HepG2 (cell line): Measurements from ENCODE around the gene TBCCD1. TPM values are rescaled to one million over a fixed set of nuclear protein-coding genes. Genes with fewer than 3 reads are reported as not detected.

Experiments used
- ATAC-seq: fragments of 200-7000 bp; cut with Tn5 transposase; 3 replicates; pipeline ENCODE4 v1.9.1; 2020; ENCODE audit warnings: mild to moderate bottlenecking, moderate library complexity
- BruUV-seq: library from RNA; stranded (reverse); fragments of 400-500 nt; replicated peaks from 2 replicates; lab custom pipeline; 2021; lab: Mats Ljungman, UMichigan
- CTCF ChIA-PET: fragments of 300-600 bp; formaldehyde crosslinking; extraction: SDS; loops from one replicate; lab custom pipeline; 2021; ENCODE audit warnings: low total read pairs, inconsistent platforms, low intra/inter-chr PET ratio; lab: Yijun Ruan, JAX
- POLR2A ChIA-PET: fragments of 350-600 bp; sonication (Branson Sonifier 250); formaldehyde crosslinking; loops from one replicate; lab custom pipeline; 2020; ENCODE audit warnings: antibody characterized with exemption, inconsistent platforms; lab: Yijun Ruan, JAX
- DNase-seq: peaks from one replicate; pipeline ENCODE4 v3.0.0-alpha.2; 2015; ENCODE audit warnings: low spot score
- FAIRE-seq: peaks from 3 replicates; lab custom pipeline; 2011; peaks lifted over from hg19 to GRCh38; lab: Jason Lieb, UNC
- H2AFZ ChIP-seq: one replicate; pipeline ENCODE4 v1.6.1; 2011; ENCODE audit warnings: low read length, inconsistent platforms
- H3K27ac ChIP-seq: fragments of 300-600 bp; 3 replicates; pipeline ENCODE4 v1.8.0; 2011; ENCODE audit warnings: mixed run types, mild to moderate bottlenecking, mixed read lengths, low read length, inconsistent platforms; ENCODE audit not compliant: insufficient read depth; ENCODE audit errors: extremely low read length
- H3K27me3 ChIP-seq, 2 experiments: fragments of 200-600 bp in 1 of 2; 2 replicates in 1 of 2; 3 replicates in 1 of 2; pipeline versions ENCODE4 v1.6.0 to v1.8.0; 2011; ENCODE audit warnings: low read length in 2 of 2, mild to moderate bottlenecking in 2 of 2, moderate library complexity in 2 of 2, inconsistent platforms in 1 of 2; ENCODE audit not compliant: insufficient read depth in 2 of 2, control insufficient read depth in 1 of 2
- H3K36me3 ChIP-seq, 2 experiments: fragments of 200-600 bp in 1 of 2; replicated peaks in 1 of 2; 2 replicates in 1 of 2; 3 replicates in 1 of 2; pipeline versions ENCODE4 v1.5.1 to v1.8.0; 2011; ENCODE audit warnings: low read length in 2 of 2, inconsistent platforms in 1 of 2; ENCODE audit not compliant: insufficient read depth in 2 of 2, control insufficient read depth in 1 of 2
- H3K4me1 ChIP-seq: 2 replicates; pipeline ENCODE4 v1.5.1; 2012; ENCODE audit warnings: low read length, inconsistent platforms; ENCODE audit not compliant: insufficient read depth
- H3K4me2 ChIP-seq: 2 replicates; pipeline ENCODE4 v1.6.0; 2011; ENCODE audit warnings: low read depth, low read length, inconsistent platforms
- H3K4me3 ChIP-seq, 3 experiments: fragments of 200-600 bp in 1 of 3; sonication (generic), shearing (Covaris generic) in 1 of 3; replicated peaks in 1 of 3; 2 replicates each; pipeline ENCODE4 v1.5.1; 2011 to 2016; ENCODE audit warnings: low read length in 3 of 3, inconsistent platforms in 2 of 3, low read depth in 2 of 3, mild to moderate bottlenecking in 2 of 3, control low read depth in 1 of 3, mixed read lengths in 1 of 3; ENCODE audit not compliant: insufficient read depth in 1 of 3
- H3K79me2 ChIP-seq: one replicate; pipeline ENCODE4 v1.6.1; 2011; ENCODE audit warnings: low read length, inconsistent platforms; ENCODE audit not compliant: insufficient read depth
- H3K9ac ChIP-seq: 2 replicates; pipeline ENCODE4 v1.6.0; 2011; ENCODE audit warnings: mild to moderate bottlenecking, low read depth, low read length, inconsistent platforms; ENCODE audit not compliant: insufficient read depth
- H3K9me3 ChIP-seq: 2 replicates; pipeline ENCODE4 v1.5.1; 2012; ENCODE audit warnings: mild to moderate bottlenecking, low read length
- H4K20me1 ChIP-seq: 2 replicates; pipeline ENCODE4 v1.6.0; 2011; ENCODE audit warnings: inconsistent platforms, mild to moderate bottlenecking, low read length, moderate library complexity; ENCODE audit not compliant: insufficient read depth
- BRCA1 ChIP-seq: sonication (generic); formaldehyde crosslinking; IDR thresholded peaks from 2 replicates; pipeline ENCODE4 v1.4.0; 2020; ENCODE audit warnings: missing genetic modification reagents
- HCFC1 ChIP-seq: fragments of 150-350 bp; IDR thresholded peaks from 2 replicates; pipeline ENCODE4 v1.6.1; 2014; ENCODE audit warnings: low read depth, low read length
- HMG20B ChIP-seq: conservative IDR thresholded peaks from 2 replicates; pipeline ENCODE4 v1.6.1; 2016; ENCODE audit warnings: missing genetic modification reagents, missing compliant biosample characterization
- HNRNPUL1 ChIP-seq: fragments of 200-400 bp; formaldehyde crosslinking; IDR thresholded peaks from 2 replicates; pipeline ENCODE4 v1.6.1; 2017; ENCODE audit warnings: low read depth, mild to moderate bottlenecking, low read length, moderate library complexity
- IKZF1 ChIP-seq: fragments of 450-650 bp; IDR thresholded peaks from 2 replicates; pipeline ENCODE4 v1.7.1; 2016
- IRX3 ChIP-seq: sonication (generic); formaldehyde crosslinking; IDR thresholded peaks from 2 replicates; pipeline ENCODE4 v1.8.1; 2023; ENCODE audit warnings: mild to moderate bottlenecking, low read depth, missing genetic modification reagents, borderline replicate concordance
- KDM6A ChIP-seq: IDR thresholded peaks from 2 replicates; pipeline ENCODE4 v1.6.1; 2016; ENCODE audit warnings: low read depth
- NR2C2 ChIP-seq: sonication (generic); formaldehyde crosslinking; IDR thresholded peaks from 2 replicates; pipeline ENCODE4 v1.4.0; 2020; ENCODE audit warnings: missing genetic modification reagents, mild to moderate bottlenecking, moderate library complexity, borderline replicate concordance
- POLR2AphosphoS5 ChIP-seq: IDR thresholded peaks from 2 replicates; pipeline ENCODE4 v1.6.1; 2012; ENCODE audit warnings: low read depth, low read length
- REXO4 ChIP-seq: sonication (generic); formaldehyde crosslinking; IDR thresholded peaks from 2 replicates; pipeline ENCODE4 v1.8.0; 2022; ENCODE audit warnings: missing genetic modification reagents, mild to moderate bottlenecking, borderline replicate concordance
- SATB2 ChIP-seq: sonication (generic); formaldehyde crosslinking; IDR thresholded peaks from 2 replicates; pipeline ENCODE4 v1.5.0; 2020; ENCODE audit warnings: missing genetic modification reagents
- SIX4 ChIP-seq: sonication (generic); formaldehyde crosslinking; IDR thresholded peaks from 2 replicates; pipeline ENCODE4 v1.4.0; 2020; ENCODE audit warnings: missing genetic modification reagents
- SRSF9 ChIP-seq: fragments of 200-400 bp; formaldehyde crosslinking; IDR thresholded peaks from 2 replicates; pipeline ENCODE4 v1.6.1; 2018; ENCODE audit warnings: borderline replicate concordance, mild to moderate bottlenecking, low read depth, low read length; ENCODE audit not compliant: insufficient read depth, poor library complexity, severe bottlenecking
- TCF7L2 ChIP-seq: IDR thresholded peaks from 2 replicates; pipeline ENCODE4 v1.6.1; 2011; ENCODE audit warnings: mild to moderate bottlenecking, low read depth, low read length, moderate library complexity
- TSC22D2 ChIP-seq: sonication (generic); formaldehyde crosslinking; IDR thresholded peaks from 2 replicates; pipeline ENCODE4 v1.5.1; 2020; ENCODE audit warnings: missing genetic modification reagents, mild to moderate bottlenecking, borderline replicate concordance
- XRCC5 ChIP-seq: fragments of 200-400 bp; formaldehyde crosslinking; optimal IDR thresholded peaks from 2 replicates; pipeline ENCODE3; 2017; ENCODE audit warnings: mild to moderate bottlenecking, low read length
- ZBTB26 ChIP-seq: IDR thresholded peaks from 2 replicates; pipeline ENCODE4 v1.6.1; 2016; ENCODE audit warnings: missing compliant biosample characterization, missing genetic modification reagents, borderline replicate concordance
- ZNF3 ChIP-seq: IDR thresholded peaks from 2 replicates; pipeline ENCODE4 v1.7.0; 2017; ENCODE audit warnings: inconsistent platforms
- ZNF354B ChIP-seq: sonication (generic); formaldehyde crosslinking; IDR thresholded peaks from 2 replicates; pipeline ENCODE4 v1.8.0; 2022; ENCODE audit warnings: mild to moderate bottlenecking, missing genetic modification reagents
- ZNF431 ChIP-seq: sonication (generic); formaldehyde crosslinking; IDR thresholded peaks from 2 replicates; pipeline ENCODE4 v1.9.0; 2022; ENCODE audit warnings: missing genetic modification reagents, low read depth, mild to moderate bottlenecking, borderline replicate concordance
- ZNF7 ChIP-seq: IDR thresholded peaks from 2 replicates; pipeline ENCODE4 v1.6.1; 2016; ENCODE audit warnings: missing biosample characterization, missing genetic modification reagents
- ZNF775 ChIP-seq: sonication (generic); formaldehyde crosslinking; IDR thresholded peaks from 2 replicates; pipeline ENCODE4 v1.4.0; 2020; ENCODE audit warnings: missing genetic modification reagents, mild to moderate bottlenecking, moderate library complexity, borderline replicate concordance
- WGBS: methylation state at CpG from one replicate; pipeline ENCODE4 v1.1.6; 2017; ENCODE audit warnings: low lambda C conversion rate; 5-methylcytosine and 5-hydroxymethylcytosine counted together
- in situ Hi-C: cut with HindIII; loops from 2 replicates; pipeline ENCODE4 v1.10.0; 2017; ENCODE audit warnings: low pct_unique_long_range_greater_than_20kb; ENCODE audit not compliant: extremely low pct_ligation_motif_present
- intact Hi-C: fragments of 100-400 bp; cut with micrococcal nuclease; formaldehyde crosslinking; loops from one replicate; pipeline ENCODE4 v1.10.0; 2022; ENCODE audit not compliant: unreplicated experiment
- polyA plus RNA-seq, 8 experiments: library from polyadenylated mRNA; depleted of rRNA in 3 of 8; stranded (reverse) in 7 of 8; unstranded in 1 of 8; fragments of >200 nt; fragmentation: Illumina TruSeq in 4 of 8; extraction: Trizol in 4 of 8; gene quantifications; 2 replicates each; pipeline versions ENCODE4 v1.2.1 to v1.2.3, GENCODE V29; 2011 to 2016; ENCODE audit warnings: low read depth in 4 of 8, missing spikeins in 1 of 8, mixed read lengths in 1 of 8; ENCODE audit not compliant: insufficient read depth in 1 of 8
- total RNA-seq, 5 experiments: library from RNA; depleted of rRNA; stranded (reverse); fragments of >200 nt; fragmentation: Illumina TruSeq; extraction: Trizol; gene quantifications; 2 replicates each; pipeline ENCODE4 v1.2.3, GENCODE V29; 2016; ENCODE audit warnings: low read depth in 1 of 5
- TF ChIP-seq, protein P1 (sequence below): sonication (generic); formaldehyde crosslinking; IDR thresholded peaks from 2 replicates; pipeline ENCODE4 v1.4.0; 2020; ENCODE audit warnings: missing genetic modification reagents, mild to moderate bottlenecking, borderline replicate concordance

The TBCCD1 gene
- total and polyA plus RNA-seq, 2 of the 13 experiments (the other 11 are each of a cell fraction or from before 2014, with no cell fraction given): 13.6 to 16.2 TPM

DNA sequence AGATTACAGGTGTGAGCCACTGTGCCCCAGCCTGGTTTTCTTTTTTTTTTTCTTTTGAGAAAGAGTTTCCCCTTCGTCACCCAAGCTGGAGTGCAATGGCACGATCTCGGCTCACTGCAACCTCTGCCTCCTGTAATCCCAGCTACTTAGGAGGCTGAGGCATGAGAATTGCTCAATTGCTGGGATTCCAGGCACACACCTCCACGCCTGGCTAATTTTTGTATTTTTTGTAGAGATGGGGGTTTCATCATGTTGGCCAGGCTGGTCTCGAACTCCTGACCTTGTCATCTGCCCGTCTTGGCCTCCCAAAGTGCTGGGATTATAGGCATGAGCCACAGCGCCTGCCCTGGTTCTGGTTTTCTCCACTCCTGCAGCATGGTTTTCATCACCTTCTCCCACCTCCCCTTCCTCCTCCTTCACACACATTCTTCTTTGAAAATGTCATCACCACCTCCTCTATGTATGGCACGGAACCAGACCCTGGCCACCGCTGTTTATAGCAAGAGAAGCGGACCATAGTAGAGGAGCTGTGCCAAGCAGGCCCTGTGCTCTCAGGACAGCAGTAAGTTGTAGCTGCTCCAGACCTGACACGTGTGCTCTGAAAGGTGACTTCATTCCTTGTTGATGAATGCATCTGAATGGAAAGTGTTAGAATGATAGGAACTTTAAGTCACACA, 31.1 kb upstream of the TBCCD1 start:
- FAIRE-seq (no peak), ATAC-seq (peak; percentile 38), DNase-seq (peak; percentile 68)
- no peaks in the 10 kb centered on the region for H3K9me3 ChIP-seq
- WGBS: 46% methylated on average over 11 of the region's 11 CpGs
- H3K4me2 ChIP-seq: peak overlapping the region; percentile 88
- no peaks in the 10 kb centered on the region for H3K27me3 ChIP-seq
- H3K4me3 ChIP-seq: peak overlapping the region in 1 of 3 experiments; percentile 63; a peak in 2 of 6 replicates
- no peaks in the 10 kb centered on the region for H4K20me1 ChIP-seq
- BruUV-seq: no TSS peak
- H3K9ac ChIP-seq: peak overlapping the region; percentile 77
- in situ Hi-C loops: no loop called here
- intact Hi-C loops: loop anchor here (1.0 to 2.0 kb wide), 2 partner anchors 8 to 15 kb away; partner anchors contain the start of gene AHSG
- peaks cover 4% of the 10 kb centered on the region for H3K79me2 ChIP-seq
- CTCF ChIA-PET: no interaction called here
- peak overlapping the region; percentile 95 for H3K27ac ChIP-seq
- H3K4me1 ChIP-seq: peaks cover 96% of the 10 kb centered on the region
- POLR2A ChIA-PET: interaction anchor here (0.8 to 27.1 kb wide), 7 partner anchors 4 to 625 kb away, joined by 3 to 854 read pairs (median 10); partner anchors contain the start of genes AHSG, DNAJB11, EIF4A2 and TBCCD1
- H3K36me3 ChIP-seq: no peaks in the 10 kb centered on the region
- no peak overlapping the region for H2AFZ ChIP-seq
- no peak for TF ChIP-seq SRSF9
- no peak for TF ChIP-seq SIX4
- TF ChIP-seq ZNF7: no peak
- no peak for TF ChIP-seq ZNF775 (CRISPR knock-in tag)
- 0 out of 2 replicates have a peak, but pooled peaks have one; percentile 31 for TF ChIP-seq ZNF431 (CRISPR knock-in tag)
- TF ChIP-seq XRCC5: peak; percentile 42
- TF ChIP-seq ZBTB26 (CRISPR knock-in tag): 0 out of 2 replicates have a peak, but pooled peaks have one; percentile 6
- TF ChIP-seq SATB2: no peak
- no peak for TF ChIP-seq TCF7L2
- TF ChIP-seq, protein P1, sequence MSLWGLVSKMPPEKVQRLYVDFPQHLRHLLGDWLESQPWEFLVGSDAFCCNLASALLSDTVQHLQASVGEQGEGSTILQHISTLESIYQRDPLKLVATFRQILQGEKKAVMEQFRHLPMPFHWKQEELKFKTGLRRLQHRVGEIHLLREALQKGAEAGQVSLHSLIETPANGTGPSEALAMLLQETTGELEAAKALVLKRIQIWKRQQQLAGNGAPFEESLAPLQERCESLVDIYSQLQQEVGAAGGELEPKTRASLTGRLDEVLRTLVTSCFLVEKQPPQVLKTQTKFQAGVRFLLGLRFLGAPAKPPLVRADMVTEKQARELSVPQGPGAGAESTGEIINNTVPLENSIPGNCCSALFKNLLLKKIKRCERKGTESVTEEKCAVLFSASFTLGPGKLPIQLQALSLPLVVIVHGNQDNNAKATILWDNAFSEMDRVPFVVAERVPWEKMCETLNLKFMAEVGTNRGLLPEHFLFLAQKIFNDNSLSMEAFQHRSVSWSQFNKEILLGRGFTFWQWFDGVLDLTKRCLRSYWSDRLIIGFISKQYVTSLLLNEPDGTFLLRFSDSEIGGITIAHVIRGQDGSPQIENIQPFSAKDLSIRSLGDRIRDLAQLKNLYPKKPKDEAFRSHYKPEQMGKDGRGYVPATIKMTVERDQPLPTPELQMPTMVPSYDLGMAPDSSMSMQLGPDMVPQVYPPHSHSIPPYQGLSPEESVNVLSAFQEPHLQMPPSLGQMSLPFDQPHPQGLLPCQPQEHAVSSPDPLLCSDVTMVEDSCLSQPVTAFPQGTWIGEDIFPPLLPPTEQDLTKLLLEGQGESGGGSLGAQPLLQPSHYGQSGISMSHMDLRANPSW: no peak
- TF ChIP-seq ZNF3 (CRISPR knock-in tag): 0 out of 2 replicates have a peak, but pooled peaks have one; percentile 10
- TF ChIP-seq HCFC1: no peak
- TF ChIP-seq IKZF1: no peak
- no peak for TF ChIP-seq TSC22D2
- no peak for TF ChIP-seq POLR2AphosphoS5
- no peak for TF ChIP-seq KDM6A (CRISPR knock-in tag)
- TF ChIP-seq NR2C2 (CRISPR knock-in tag): no peak
- no peak for TF ChIP-seq HNRNPUL1
- TF ChIP-seq ZNF354B: no peak
- TF ChIP-seq BRCA1 (CRISPR knock-in tag): no peak
- TF ChIP-seq REXO4 (CRISPR knock-in tag): no peak
- 0 out of 2 replicates have a peak, but pooled peaks have one; percentile 36 for TF ChIP-seq HMG20B
- no peak for TF ChIP-seq IRX3 (CRISPR knock-in tag)
